Smooth muscle cell (in vitro differentiated cells): ENCODE measurements around the gene MALT1. TPM values are rescaled to one million over a fixed set of nuclear protein-coding genes. Genes with fewer than 3 reads are reported as not detected.

Source experiments
- DNase-seq: peaks from one replicate; lab custom pipeline; 2025; ENCODE audit not compliant: unreplicated experiment; lab: John Stamatoyannopoulos, UW
- H2AFZ ChIP-seq: fragments of 200-600 bp; sonication (generic); 2 replicates; pipeline ENCODE4 v1.6.0; 2016; ENCODE audit warnings: antibody characterized with exemption, low read depth, mild to moderate bottlenecking
- H3F3A ChIP-seq: fragments of 200-600 bp; sonication (generic); 2 replicates; pipeline ENCODE4 v1.6.0; 2017; ENCODE audit warnings: antibody characterized with exemption, low read depth
- H3K27ac ChIP-seq: fragments of 200-600 bp; sonication (generic); 2 replicates; pipeline ENCODE4 v1.5.1; 2016; ENCODE audit warnings: low read depth, mild to moderate bottlenecking
- H3K27me3 ChIP-seq: fragments of 200-600 bp; sonication (generic); 2 replicates; pipeline ENCODE4 v1.6.1; 2016; ENCODE audit warnings: low read depth, mild to moderate bottlenecking
- H3K36me3 ChIP-seq: fragments of 200-600 bp; sonication (generic); 2 replicates; pipeline ENCODE4 v1.5.1; 2016; ENCODE audit warnings: low read depth
- H3K4me1 ChIP-seq: fragments of 200-600 bp; sonication (generic); 2 replicates; pipeline ENCODE4 v1.5.1; 2016; ENCODE audit warnings: low read depth
- H3K4me2 ChIP-seq: fragments of 200-600 bp; sonication (generic); 2 replicates; pipeline ENCODE4 v1.6.0; 2016; ENCODE audit warnings: mild to moderate bottlenecking
- H3K4me3 ChIP-seq: fragments of 200-600 bp; sonication (generic); 2 replicates; pipeline ENCODE4 v1.5.1; 2016; ENCODE audit warnings: mild to moderate bottlenecking
- H3K79me2 ChIP-seq: fragments of 200-600 bp; sonication (generic); 2 replicates; pipeline ENCODE4 v1.6.0; 2016; ENCODE audit warnings: low read depth, mild to moderate bottlenecking
- H3K9ac ChIP-seq: fragments of 200-600 bp; sonication (generic); 2 replicates; pipeline ENCODE4 v1.6.0; 2016; ENCODE audit warnings: low read depth
- H3K9me3 ChIP-seq: fragments of 200-600 bp; sonication (generic); replicated peaks from 2 replicates; pipeline ENCODE4 v1.5.1; 2016; ENCODE audit warnings: low read depth
- H4K20me1 ChIP-seq: fragments of 200-600 bp; sonication (generic); 2 replicates; pipeline ENCODE4 v1.6.0; 2016; ENCODE audit warnings: low read depth
- WGBS: methylation state at CpG from one replicate; pipeline ENCODE4 v1.1.7; 2016; ENCODE audit warnings: low lambda C conversion rate; 5-methylcytosine and 5-hydroxymethylcytosine counted together
- polyA plus RNA-seq: library from polyadenylated mRNA; unstranded; fragments of >200 nt; fragmentation: Nextera tagmentation; extraction: Ambion mirVana; gene quantifications from 2 replicates; pipeline ENCODE4 v1.2.1, GENCODE V29; 2016
- total RNA-seq: library from RNA; depleted of rRNA; stranded (reverse); fragments of >200 nt; gene quantifications from 2 replicates; pipeline ENCODE4 v1.2.3, GENCODE V29; 2014
- TF ChIP-seq, protein P1 (sequence below): fragments of 200-600 bp; sonication (generic); IDR thresholded peaks from 2 replicates; pipeline ENCODE4 v1.5.1; 2017; ENCODE audit warnings: borderline replicate concordance, mild to moderate bottlenecking, antibody characterized with exemption; ENCODE audit not compliant: insufficient read depth, poor library complexity, severe bottlenecking

The MALT1 gene
- total and polyA plus RNA-seq, 2 experiments from 2014 or later, result 12.4 to 42.2 TPM

DNA sequence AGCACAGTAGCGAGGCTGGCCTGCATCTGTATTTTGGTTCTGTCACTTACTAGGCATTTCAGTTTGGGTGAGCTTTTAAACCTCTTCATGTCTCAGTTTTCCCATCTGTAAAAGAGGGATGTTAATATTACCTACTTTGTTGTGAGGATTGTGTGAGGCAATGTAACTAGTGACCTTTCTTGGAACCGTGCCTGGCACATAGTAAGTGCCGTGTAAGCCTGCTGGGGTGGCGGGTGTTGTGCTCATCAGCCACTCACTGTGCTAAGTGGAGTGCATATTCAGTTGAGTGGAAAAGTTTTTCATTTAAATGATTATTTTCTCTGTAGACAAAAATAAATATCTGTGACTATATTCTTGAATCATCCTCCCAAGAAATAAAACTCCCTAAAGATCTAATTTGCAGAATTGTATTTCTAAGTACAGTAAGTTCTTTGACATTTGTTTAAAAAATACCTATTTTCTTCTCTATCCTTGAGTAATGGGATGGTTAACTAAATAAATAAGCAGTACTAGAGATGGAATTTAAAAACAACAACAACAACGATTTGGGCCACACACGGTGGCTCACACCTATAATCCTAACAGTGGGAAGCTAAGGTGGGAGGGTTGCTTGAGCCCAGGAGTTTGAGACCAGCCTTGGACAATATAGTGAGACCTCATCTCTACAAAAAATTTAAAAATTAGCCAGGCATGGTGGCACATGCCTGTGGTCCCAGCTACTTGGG, 56.7 kb downstream of the MALT1 start:
- Histone ChIP-seq H4K20me1 (no peaks in the 10 kb centered on the region), H3K4me1 (no peaks in the 10 kb centered on the region), H3F3A (no peaks in the 10 kb centered on the region), H2AFZ (no peak overlapping the region), H3K9me3 (no peaks in the 10 kb centered on the region), H3K79me2 (no peaks in the 10 kb centered on the region), H3K4me2 (no peak overlapping the region), H3K27ac (no peak overlapping the region), H3K9ac (no peak overlapping the region), H3K36me3 (no peaks in the 10 kb centered on the region), H3K27me3 (no peaks in the 10 kb centered on the region), H3K4me3 (no peak overlapping the region)
- 92% methylated on average over 6 of the region's 6 CpGs for WGBS
- TF ChIP-seq, protein P1, sequence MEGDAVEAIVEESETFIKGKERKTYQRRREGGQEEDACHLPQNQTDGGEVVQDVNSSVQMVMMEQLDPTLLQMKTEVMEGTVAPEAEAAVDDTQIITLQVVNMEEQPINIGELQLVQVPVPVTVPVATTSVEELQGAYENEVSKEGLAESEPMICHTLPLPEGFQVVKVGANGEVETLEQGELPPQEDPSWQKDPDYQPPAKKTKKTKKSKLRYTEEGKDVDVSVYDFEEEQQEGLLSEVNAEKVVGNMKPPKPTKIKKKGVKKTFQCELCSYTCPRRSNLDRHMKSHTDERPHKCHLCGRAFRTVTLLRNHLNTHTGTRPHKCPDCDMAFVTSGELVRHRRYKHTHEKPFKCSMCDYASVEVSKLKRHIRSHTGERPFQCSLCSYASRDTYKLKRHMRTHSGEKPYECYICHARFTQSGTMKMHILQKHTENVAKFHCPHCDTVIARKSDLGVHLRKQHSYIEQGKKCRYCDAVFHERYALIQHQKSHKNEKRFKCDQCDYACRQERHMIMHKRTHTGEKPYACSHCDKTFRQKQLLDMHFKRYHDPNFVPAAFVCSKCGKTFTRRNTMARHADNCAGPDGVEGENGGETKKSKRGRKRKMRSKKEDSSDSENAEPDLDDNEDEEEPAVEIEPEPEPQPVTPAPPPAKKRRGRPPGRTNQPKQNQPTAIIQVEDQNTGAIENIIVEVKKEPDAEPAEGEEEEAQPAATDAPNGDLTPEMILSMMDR, result no peak
- no peak for DNase-seq

DNA sequence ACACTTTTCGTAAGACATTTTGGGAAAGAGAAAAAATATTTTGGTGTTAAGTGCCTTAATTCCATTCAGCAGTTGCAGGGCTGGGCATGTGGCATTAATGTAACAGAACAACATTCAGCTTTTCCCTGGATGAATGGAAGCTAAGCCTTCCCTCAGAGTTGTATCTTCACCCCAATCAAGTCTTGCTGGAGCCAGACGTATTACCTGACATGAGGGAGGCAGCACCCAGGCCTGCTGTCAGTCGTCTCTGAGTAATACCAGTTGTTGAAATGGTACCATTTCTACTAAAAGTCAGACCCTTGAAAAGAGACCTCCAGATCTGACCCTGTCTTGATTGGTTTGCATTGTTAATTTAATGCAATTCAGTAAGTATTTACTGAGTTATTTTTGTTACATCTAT, 57.5 kb downstream of the MALT1 start:
- H2AFZ ChIP-seq, result no peak overlapping the region
- DNase-seq, result no peak
- H3K9ac ChIP-seq, result no peak overlapping the region
- H3K4me1 ChIP-seq, result no peaks in the 10 kb centered on the region
- peaks cover 7% of the 10 kb centered on the region for H3K36me3 ChIP-seq
- 94% methylated on average over 3 of the region's 3 CpGs for WGBS
- no peaks in the 10 kb centered on the region for H4K20me1 ChIP-seq
- H3K4me2 ChIP-seq, result no peak overlapping the region
- H3K4me3 ChIP-seq, result no peak overlapping the region
- no peaks in the 10 kb centered on the region for H3K9me3 ChIP-seq
- no peak overlapping the region for H3K27ac ChIP-seq
- TF ChIP-seq, protein P1, result no peak
- H3F3A ChIP-seq, result no peaks in the 10 kb centered on the region
- H3K79me2 ChIP-seq, result no peaks in the 10 kb centered on the region
- H3K27me3 ChIP-seq, result no peaks in the 10 kb centered on the region

DNA sequence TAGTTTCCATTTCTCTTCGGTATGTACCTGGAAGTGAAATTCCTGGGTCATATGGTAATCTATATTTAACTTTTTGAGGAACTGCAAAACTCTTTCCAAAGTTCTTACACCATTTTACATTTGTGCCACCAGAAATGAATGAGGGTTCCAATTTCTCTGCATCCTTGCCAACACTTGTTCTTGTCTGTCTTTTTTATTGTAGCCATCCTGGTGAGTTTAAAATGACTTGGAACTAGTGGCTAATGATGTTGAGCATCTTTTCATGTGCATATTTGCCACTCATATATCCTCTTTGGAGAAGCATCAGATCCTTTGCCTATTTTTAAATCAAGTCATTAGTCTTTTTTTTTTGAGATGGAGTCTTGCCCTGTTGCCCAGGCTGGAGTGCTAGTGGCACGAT, 59.4 kb downstream of the MALT1 start:
- no peak overlapping the region for H3K9ac ChIP-seq
- no peaks in the 10 kb centered on the region for H3K4me1 ChIP-seq
- no peak overlapping the region for H3K27ac ChIP-seq
- DNase-seq, result no peak
- no peaks in the 10 kb centered on the region for H3K27me3 ChIP-seq
- H3K4me2 ChIP-seq, result no peak overlapping the region
- H3K4me3 ChIP-seq, result no peak overlapping the region
- no peak overlapping the region for H2AFZ ChIP-seq
- WGBS, result 98% methylated on average over 2 of the region's 2 CpGs
- H3K9me3 ChIP-seq, result no peaks in the 10 kb centered on the region
- no peaks in the 10 kb centered on the region for H3F3A ChIP-seq
- no peaks in the 10 kb centered on the region for H4K20me1 ChIP-seq
- TF ChIP-seq, protein P1, result no peak
- H3K79me2 ChIP-seq, result no peaks in the 10 kb centered on the region
- peaks cover 10% of the 10 kb centered on the region for H3K36me3 ChIP-seq

DNA sequence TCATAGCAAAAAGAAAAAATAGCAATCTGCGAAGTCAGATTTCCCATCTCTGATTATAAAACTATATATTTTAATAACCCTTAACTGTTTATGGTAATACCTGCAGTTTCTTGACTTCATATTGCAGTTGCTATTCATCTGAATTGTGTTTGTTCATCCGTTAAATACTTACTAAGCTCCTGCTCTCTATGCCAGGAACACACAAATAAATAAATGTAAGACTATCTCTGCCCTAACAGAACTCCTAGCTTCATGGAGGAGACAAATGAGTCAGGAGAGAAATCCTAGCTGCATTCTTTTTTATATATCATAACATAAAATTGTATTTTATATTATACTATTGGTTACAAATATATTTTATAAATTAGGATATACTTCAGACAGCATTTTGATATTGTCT, 61.2 kb downstream of the MALT1 start:
- WGBS, result 99% methylated on average over 2 of the region's 2 CpGs
- Histone ChIP-seq H3K9me3 (no peaks in the 10 kb centered on the region), H3K4me3 (no peak overlapping the region), H3F3A (no peaks in the 10 kb centered on the region), H3K4me2 (no peak overlapping the region), H3K9ac (no peak overlapping the region), H3K79me2 (no peaks in the 10 kb centered on the region), H3K4me1 (no peaks in the 10 kb centered on the region), H3K27me3 (no peaks in the 10 kb centered on the region), H4K20me1 (no peaks in the 10 kb centered on the region), H3K36me3 (peaks cover 16% of the 10 kb centered on the region), H2AFZ (no peak overlapping the region), H3K27ac (no peak overlapping the region)
- TF ChIP-seq, protein P1, result no peak
- no peak for DNase-seq
